OCI-LY1 (cell line): ENCODE data around the gene COL11A2.

Source experiments
- H2AFZ ChIP-seq: fragments of 200-600 bp; sonication (generic), shearing (Covaris generic); 2 replicates; pipeline ENCODE4 v1.6.0; 2014; ENCODE audit warnings: antibody characterized with exemption, mild to moderate bottlenecking, low read length
- H3F3A ChIP-seq: fragments of 200-600 bp; sonication (generic), shearing (Covaris generic); 2 replicates; pipeline ENCODE4 v1.6.0; 2014; ENCODE audit warnings: mild to moderate bottlenecking, antibody characterized with exemption, low read length, moderate library complexity; ENCODE audit not compliant: insufficient read depth
- H3K27ac ChIP-seq: fragments of 200-600 bp; sonication (generic); 2 replicates; pipeline ENCODE4 v1.5.1; 2014; ENCODE audit warnings: low read length, mixed run types, mild to moderate bottlenecking, low read depth; ENCODE audit not compliant: poor library complexity, severe bottlenecking
- H3K27me3 ChIP-seq: fragments of 200-600 bp; sonication (generic); 2 replicates; pipeline ENCODE4 v1.6.0; 2014; ENCODE audit warnings: antibody characterized with exemption, mild to moderate bottlenecking, low read length, moderate library complexity; ENCODE audit not compliant: insufficient read depth
- H3K36me3 ChIP-seq: fragments of 200-600 bp; sonication (generic); 2 replicates; pipeline ENCODE4 v1.6.1; 2014; ENCODE audit warnings: mild to moderate bottlenecking, antibody characterized with exemption, low read length, moderate library complexity, mixed read lengths; ENCODE audit not compliant: insufficient read depth
- H3K4me1 ChIP-seq: fragments of 200-600 bp; sonication (generic); 2 replicates; pipeline ENCODE4 v1.5.1; 2014; ENCODE audit warnings: mild to moderate bottlenecking, low read length, moderate library complexity; ENCODE audit not compliant: insufficient read depth, severe bottlenecking
- H3K4me2 ChIP-seq: fragments of 200-600 bp; sonication (generic), shearing (Covaris generic); 2 replicates; pipeline ENCODE4 v1.6.1; 2014; ENCODE audit warnings: low read length
- H3K4me3 ChIP-seq: fragments of 200-600 bp; sonication (generic); 2 replicates; pipeline ENCODE4 v1.5.1; 2014; ENCODE audit warnings: low read length, low read depth, mild to moderate bottlenecking, mixed read lengths; ENCODE audit not compliant: poor library complexity, severe bottlenecking
- H3K79me2 ChIP-seq: fragments of 200-600 bp; shearing (Covaris generic); 2 replicates; pipeline ENCODE4 v1.6.1; 2016; ENCODE audit warnings: mixed run types, low read length, mixed read lengths; ENCODE audit not compliant: insufficient read depth
- H3K9ac ChIP-seq: fragments of 200-600 bp; sonication (generic), shearing (Covaris generic); 2 replicates; pipeline ENCODE4 v1.6.1; 2014; ENCODE audit warnings: mild to moderate bottlenecking, low read length, mixed read lengths
- H3K9me2 ChIP-seq: fragments of 200-600 bp; sonication (generic), shearing (Covaris generic); 2 replicates; pipeline ENCODE4 v1.6.1; 2014; ENCODE audit warnings: low read depth, mild to moderate bottlenecking, low read length, mixed read lengths
- H3K9me3 ChIP-seq: fragments of 200-600 bp; shearing (Covaris generic); 2 replicates; pipeline ENCODE4 v1.6.1; 2014; ENCODE audit warnings: low read length, mixed read lengths
- H4K20me1 ChIP-seq: fragments of 200-600 bp; sonication (generic), shearing (Covaris generic); 2 replicates; pipeline ENCODE4 v1.6.0; 2016; ENCODE audit warnings: mild to moderate bottlenecking, low read length; ENCODE audit not compliant: insufficient read depth
- EZH2 ChIP-seq: fragments of 200-600 bp; sonication (generic), shearing (Covaris generic); IDR thresholded peaks from 2 replicates; pipeline ENCODE4 v1.8.0; 2017; ENCODE audit warnings: borderline replicate concordance, mixed run types, mild to moderate bottlenecking, antibody characterized with exemption, low read length, moderate library complexity, mixed read lengths
- TF ChIP-seq, protein P1 (sequence below): fragments of 200-600 bp; sonication (generic), shearing (Covaris generic); IDR thresholded peaks from 2 replicates; pipeline ENCODE4 v1.5.1; 2017; ENCODE audit warnings: mild to moderate bottlenecking, antibody characterized with exemption, low read length, moderate library complexity, mixed read lengths

COL11A2 gene

GRCh38 chr6:33172688-33173534 lies 19.4 kb downstream of the COL11A2 start:
- H3K9ac ChIP-seq: no peak overlapping the region
- no peak overlapping the region for H3K4me3 ChIP-seq
- H3K4me1 ChIP-seq: no peaks in the 10 kb centered on the region
- no peaks in the 10 kb centered on the region for H3F3A ChIP-seq
- H3K36me3 ChIP-seq: no peaks in the 10 kb centered on the region
- no peaks in the 10 kb centered on the region for H4K20me1 ChIP-seq
- H3K9me3 ChIP-seq: no peaks in the 10 kb centered on the region
- TF ChIP-seq, protein P1, sequence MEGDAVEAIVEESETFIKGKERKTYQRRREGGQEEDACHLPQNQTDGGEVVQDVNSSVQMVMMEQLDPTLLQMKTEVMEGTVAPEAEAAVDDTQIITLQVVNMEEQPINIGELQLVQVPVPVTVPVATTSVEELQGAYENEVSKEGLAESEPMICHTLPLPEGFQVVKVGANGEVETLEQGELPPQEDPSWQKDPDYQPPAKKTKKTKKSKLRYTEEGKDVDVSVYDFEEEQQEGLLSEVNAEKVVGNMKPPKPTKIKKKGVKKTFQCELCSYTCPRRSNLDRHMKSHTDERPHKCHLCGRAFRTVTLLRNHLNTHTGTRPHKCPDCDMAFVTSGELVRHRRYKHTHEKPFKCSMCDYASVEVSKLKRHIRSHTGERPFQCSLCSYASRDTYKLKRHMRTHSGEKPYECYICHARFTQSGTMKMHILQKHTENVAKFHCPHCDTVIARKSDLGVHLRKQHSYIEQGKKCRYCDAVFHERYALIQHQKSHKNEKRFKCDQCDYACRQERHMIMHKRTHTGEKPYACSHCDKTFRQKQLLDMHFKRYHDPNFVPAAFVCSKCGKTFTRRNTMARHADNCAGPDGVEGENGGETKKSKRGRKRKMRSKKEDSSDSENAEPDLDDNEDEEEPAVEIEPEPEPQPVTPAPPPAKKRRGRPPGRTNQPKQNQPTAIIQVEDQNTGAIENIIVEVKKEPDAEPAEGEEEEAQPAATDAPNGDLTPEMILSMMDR: peak; percentile 54
- TF ChIP-seq EZH2: no peak
- H3K9me2 ChIP-seq: no peaks in the 10 kb centered on the region
- H3K4me2 ChIP-seq: no peak overlapping the region
- no peak overlapping the region for H2AFZ ChIP-seq
- 0 out of 2 replicates have a peak, but pooled peaks cover 7% of the 10 kb centered on the region for H3K27me3 ChIP-seq
- H3K27ac ChIP-seq: no peak overlapping the region
- no peaks in the 10 kb centered on the region for H3K79me2 ChIP-seq

DNA sequence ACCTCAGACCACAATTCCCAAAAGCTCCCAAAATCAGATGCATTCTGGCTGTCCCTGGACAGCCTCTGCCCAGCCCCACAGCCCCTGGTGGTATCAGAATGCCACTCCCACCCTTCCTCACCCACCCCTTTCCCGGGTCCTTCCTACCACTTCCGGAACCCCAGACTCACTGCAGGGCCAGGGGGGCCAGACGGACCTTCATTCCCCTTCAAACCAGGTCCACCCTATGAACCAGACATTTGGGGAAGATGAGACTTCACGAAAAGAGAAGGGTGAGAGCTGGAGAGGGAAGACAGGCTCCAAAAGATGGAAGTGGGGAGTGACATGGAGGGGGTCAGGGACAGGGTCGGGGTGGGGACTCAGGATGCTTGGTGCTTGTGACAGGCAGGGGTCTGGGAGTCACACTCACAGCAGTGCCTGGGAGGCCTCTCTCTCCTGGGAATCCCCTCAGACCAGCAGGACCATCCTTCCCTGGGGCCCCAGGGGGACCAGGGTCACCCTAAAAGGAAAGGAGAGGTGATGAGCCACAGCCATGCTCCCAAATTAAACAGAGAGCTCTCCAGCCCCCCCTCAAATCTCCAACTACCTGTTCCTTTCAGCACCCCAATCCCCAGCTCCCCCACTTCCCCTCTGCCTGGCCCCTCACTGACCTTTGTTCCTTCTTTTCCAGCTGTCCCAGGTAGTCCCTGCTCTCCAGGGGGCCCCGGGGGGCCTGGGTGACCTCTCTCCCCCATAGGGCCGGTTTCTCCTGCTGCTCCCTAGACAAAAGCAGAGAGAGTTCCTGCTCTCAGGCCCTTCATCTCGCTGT lies 20.2 kb downstream of the COL11A2 start:
- Histone ChIP-seq H4K20me1 (no peaks in the 10 kb centered on the region), H3K79me2 (no peaks in the 10 kb centered on the region), H3K4me2 (no peak overlapping the region), H3K36me3 (no peaks in the 10 kb centered on the region), H3F3A (no peaks in the 10 kb centered on the region), H3K4me3 (no peak overlapping the region), H3K27me3 (0 out of 2 replicates have a peak, but pooled peaks cover 7% of the 10 kb centered on the region), H2AFZ (no peak overlapping the region), H3K9me2 (no peaks in the 10 kb centered on the region), H3K9me3 (no peaks in the 10 kb centered on the region), H3K4me1 (no peaks in the 10 kb centered on the region), H3K9ac (no peak overlapping the region), H3K27ac (no peak overlapping the region)
- TF ChIP-seq EZH2: no peak
- TF ChIP-seq, protein P1: no peak

- no peak overlapping the region for H2AFZ ChIP-seq
- no peak overlapping the region for H3K9ac ChIP-seq
- H3K36me3 ChIP-seq: no peaks in the 10 kb centered on the region
- H3K4me3 ChIP-seq: no peak overlapping the region
- H4K20me1 ChIP-seq: no peaks in the 10 kb centered on the region
- H3K27ac ChIP-seq: no peak overlapping the region
- 0 out of 2 replicates have a peak, but pooled peaks cover 7% of the 10 kb centered on the region for H3K27me3 ChIP-seq
- H3K4me1 ChIP-seq: no peaks in the 10 kb centered on the region
- no peaks in the 10 kb centered on the region for H3K9me3 ChIP-seq
- H3K9me2 ChIP-seq: no peaks in the 10 kb centered on the region
- no peak for TF ChIP-seq EZH2
- TF ChIP-seq, protein P1: no peak
- no peak overlapping the region for H3K4me2 ChIP-seq
- H3K79me2 ChIP-seq: no peaks in the 10 kb centered on the region
- H3F3A ChIP-seq: no peaks in the 10 kb centered on the region
Observed at GRCh38 chr6:33171016-33171879, 21.0 kb downstream of the COL11A2 start.
